Right atrium auricular region (tissue), 2 donors: ENCODE data around the gene SERPINB3. TPM values are rescaled to one million over a fixed set of nuclear protein-coding genes. Genes with fewer than 3 reads are reported as not detected.

Source experiments
- DNase-seq: peaks from one replicate; pipeline ENCODE4 v3.0.0-alpha.2; 2019; ENCODE audit warnings: low spot score
- H3K27ac ChIP-seq, 2 donors: fragments of 200-600 bp; sonication (generic); 1 replicate in 1 of 2; 2 replicates in 1 of 2; pipeline ENCODE4 v1.5.1; 2016 to 2019
- H3K27me3 ChIP-seq, 2 donors: fragments of 200-600 bp; sonication (generic); one replicate each; pipeline versions ENCODE4 v1.5.1 to v1.6.0; 2017 to 2019
- H3K36me3 ChIP-seq: fragments of 200-600 bp; sonication (generic); one replicate; pipeline ENCODE4 v1.5.1; 2016
- H3K4me1 ChIP-seq, 2 donors: fragments of 200-600 bp; sonication (generic); one replicate each; pipeline versions ENCODE4 v1.5.1 to v1.6.0; 2017 to 2019
- H3K4me3 ChIP-seq, 2 donors: fragments of 200-600 bp; sonication (generic); 1 replicate in 1 of 2; 2 replicates in 1 of 2; pipeline ENCODE4 v1.5.1; 2017 to 2019; ENCODE audit warnings: mild to moderate bottlenecking in 1 of 2, moderate library complexity in 1 of 2
- H3K9me3 ChIP-seq, 2 donors: fragments of 200-600 bp; sonication (generic); one replicate each; pipeline ENCODE4 v1.5.1; 2019
- total RNA-seq, 2 donors: library from RNA; depleted of rRNA; stranded (reverse); fragments of >200 nt; gene quantifications; one replicate each; pipeline ENCODE4 v1.1.0, GENCODE V29; 2016
- TF ChIP-seq, protein P1 (sequence below), 2 donors: fragments of 200-600 bp; sonication (generic); IDR thresholded peaks; one replicate each; pipeline ENCODE4 v1.5.1; 2019; ENCODE audit warnings: antibody characterized with exemption in 2 of 2

Gene SERPINB3
- total RNA-seq, 2 donors from 2014 or later, result not detected

DNA sequence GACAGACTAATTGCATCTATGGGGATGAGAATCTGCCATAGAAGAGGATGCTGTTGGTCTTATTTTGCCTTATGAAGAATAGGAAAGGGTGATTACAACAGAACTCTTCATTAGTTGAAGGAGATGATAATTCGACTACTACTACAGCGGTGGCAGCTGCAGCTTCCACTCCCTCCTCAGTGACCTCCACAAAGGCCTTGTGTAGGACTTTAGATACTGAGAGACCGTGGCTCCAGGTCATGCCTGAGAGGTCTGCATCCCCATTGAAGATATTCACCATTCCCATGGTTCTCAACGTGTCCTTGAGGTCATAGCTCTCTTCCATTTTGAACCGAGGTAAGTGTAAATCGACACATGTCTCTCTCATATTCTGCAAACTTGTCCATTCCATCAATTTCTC lies 24.0 kb downstream of the SERPINB3 start:
- no peaks in the 10 kb centered on the region for H3K36me3 ChIP-seq
- no peak overlapping the region for H3K4me3 ChIP-seq
- no peaks in the 10 kb centered on the region for H3K27me3 ChIP-seq
- TF ChIP-seq, protein P1, sequence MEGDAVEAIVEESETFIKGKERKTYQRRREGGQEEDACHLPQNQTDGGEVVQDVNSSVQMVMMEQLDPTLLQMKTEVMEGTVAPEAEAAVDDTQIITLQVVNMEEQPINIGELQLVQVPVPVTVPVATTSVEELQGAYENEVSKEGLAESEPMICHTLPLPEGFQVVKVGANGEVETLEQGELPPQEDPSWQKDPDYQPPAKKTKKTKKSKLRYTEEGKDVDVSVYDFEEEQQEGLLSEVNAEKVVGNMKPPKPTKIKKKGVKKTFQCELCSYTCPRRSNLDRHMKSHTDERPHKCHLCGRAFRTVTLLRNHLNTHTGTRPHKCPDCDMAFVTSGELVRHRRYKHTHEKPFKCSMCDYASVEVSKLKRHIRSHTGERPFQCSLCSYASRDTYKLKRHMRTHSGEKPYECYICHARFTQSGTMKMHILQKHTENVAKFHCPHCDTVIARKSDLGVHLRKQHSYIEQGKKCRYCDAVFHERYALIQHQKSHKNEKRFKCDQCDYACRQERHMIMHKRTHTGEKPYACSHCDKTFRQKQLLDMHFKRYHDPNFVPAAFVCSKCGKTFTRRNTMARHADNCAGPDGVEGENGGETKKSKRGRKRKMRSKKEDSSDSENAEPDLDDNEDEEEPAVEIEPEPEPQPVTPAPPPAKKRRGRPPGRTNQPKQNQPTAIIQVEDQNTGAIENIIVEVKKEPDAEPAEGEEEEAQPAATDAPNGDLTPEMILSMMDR (IDR thresholded peaks at IDR 0.05), result no peak
- no peaks in the 10 kb centered on the region for H3K4me1 ChIP-seq
- peaks cover 0 to 11% of the 10 kb centered on the region in 2 donors for H3K9me3 ChIP-seq
- H3K27ac ChIP-seq, result no peak overlapping the region
- DNase-seq, result no peak

DNA sequence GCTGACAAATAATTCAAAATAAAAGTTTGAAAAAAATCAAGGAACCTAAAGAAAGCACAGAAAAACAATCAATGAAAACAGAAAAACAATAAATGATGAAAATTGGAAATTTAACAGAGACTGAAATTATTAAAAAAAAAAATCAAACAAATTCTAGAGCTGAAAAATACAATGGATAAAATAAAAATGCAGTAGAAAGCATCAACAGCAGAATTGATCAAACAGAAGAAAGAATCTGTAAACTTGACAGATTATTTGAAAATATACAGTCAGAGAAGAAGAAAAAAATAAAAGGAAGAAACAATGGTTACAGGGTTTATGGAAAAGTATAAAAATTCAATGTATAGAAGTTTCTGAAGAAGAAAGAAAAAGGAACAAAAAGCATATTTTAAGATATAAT lies 33.9 kb downstream of the SERPINB3 start:
- DNase-seq, result no peak
- Histone ChIP-seq H3K27ac (no peak overlapping the region), H3K36me3 (no peaks in the 10 kb centered on the region), H3K4me3 (no peak overlapping the region), H3K9me3 (peaks cover 0 to 32% of the 10 kb centered on the region in 2 donors), H3K27me3 (no peaks in the 10 kb centered on the region), H3K4me1 (no peaks in the 10 kb centered on the region)
- TF ChIP-seq, protein P1 (IDR thresholded peaks at IDR 0.05), result no peak

DNA sequence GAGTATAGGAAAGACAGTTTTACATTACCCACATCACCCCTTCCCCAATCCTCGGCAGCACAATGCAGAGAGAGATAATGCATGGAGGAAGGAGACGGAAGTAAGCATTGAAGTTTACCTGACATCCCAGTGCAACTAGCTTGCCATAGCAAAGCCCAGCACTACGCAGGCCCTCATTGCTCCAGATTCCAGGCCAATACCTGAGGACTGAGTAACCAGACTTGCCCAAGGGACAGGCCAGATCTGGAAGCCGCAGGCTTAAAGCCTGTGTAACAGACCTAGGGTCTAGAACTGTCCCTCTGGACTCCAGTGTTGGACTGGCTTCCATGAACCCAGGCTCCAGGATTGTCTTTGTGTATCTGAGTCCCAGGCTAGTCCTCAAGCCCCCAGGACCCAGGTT lies 35.3 kb downstream of the SERPINB3 start:
- H3K9me3 ChIP-seq, result peaks cover 0 to 30% of the 10 kb centered on the region in 2 donors
- no peaks in the 10 kb centered on the region for H3K36me3 ChIP-seq
- H3K4me1 ChIP-seq, result no peaks in the 10 kb centered on the region
- no peak overlapping the region for H3K27ac ChIP-seq
- H3K27me3 ChIP-seq, result no peaks in the 10 kb centered on the region
- H3K4me3 ChIP-seq, result no peak overlapping the region
- no peak for DNase-seq
- TF ChIP-seq, protein P1 (IDR thresholded peaks at IDR 0.05), result no peak

DNA sequence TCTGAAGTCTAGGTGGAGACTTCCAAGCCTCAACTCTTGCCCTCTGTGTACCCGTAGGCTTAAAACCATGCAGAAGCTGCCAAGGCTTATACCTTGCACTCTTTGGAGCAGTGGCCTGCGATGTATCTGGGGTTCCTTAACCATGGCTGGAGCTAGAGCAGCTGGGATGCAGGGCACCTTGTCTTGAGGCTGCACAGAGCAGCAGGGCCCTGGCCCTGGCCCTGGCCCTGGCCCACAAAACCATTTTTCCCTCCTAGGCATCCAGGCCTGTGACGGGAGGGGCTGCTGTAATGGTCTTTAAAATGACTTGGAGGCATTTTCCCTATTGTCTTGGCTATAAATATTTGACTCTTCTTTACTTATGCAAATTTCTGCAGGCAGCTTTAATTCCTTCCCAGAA lies 36.8 kb downstream of the SERPINB3 start:
- H3K27ac ChIP-seq, result no peak overlapping the region
- no peak for DNase-seq

DNA sequence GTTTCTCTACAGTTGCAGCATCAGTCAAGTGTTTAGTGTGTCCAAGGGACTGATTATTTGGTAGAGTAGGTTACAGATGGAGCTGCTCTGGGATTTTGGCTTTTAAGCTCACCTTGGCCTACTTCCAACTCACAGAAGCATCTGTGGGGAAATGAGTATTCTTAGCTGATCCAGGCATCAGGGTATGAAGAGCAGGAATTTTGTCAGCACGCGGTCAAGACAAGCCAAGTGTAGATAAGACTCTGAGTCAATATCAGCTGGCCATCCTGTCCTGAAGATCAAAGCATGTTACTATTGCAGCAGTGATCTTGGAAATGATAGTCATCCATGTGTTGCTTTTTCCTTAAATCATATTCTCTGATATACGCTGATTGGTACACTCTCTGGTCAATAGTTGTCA lies 42.0 kb downstream of the SERPINB3 start:
- no peak overlapping the region for H3K27ac ChIP-seq
- H3K27me3 ChIP-seq, result no peaks in the 10 kb centered on the region
- peaks cover 0 to 15% of the 10 kb centered on the region in 2 donors for H3K9me3 ChIP-seq
- no peak for DNase-seq
- H3K36me3 ChIP-seq, result no peaks in the 10 kb centered on the region
- H3K4me3 ChIP-seq, result no peak overlapping the region
- H3K4me1 ChIP-seq, result no peaks in the 10 kb centered on the region
- TF ChIP-seq, protein P1 (IDR thresholded peaks at IDR 0.05), result no peak

More for the DNA sequence above, 36.8 kb downstream of the SERPINB3 start:
- Histone ChIP-seq H3K9me3 (peaks cover 0 to 34% of the 10 kb centered on the region in 2 donors), H3K4me1 (no peaks in the 10 kb centered on the region), H3K27me3 (no peaks in the 10 kb centered on the region), H3K36me3 (no peaks in the 10 kb centered on the region), H3K4me3 (no peak overlapping the region)
- TF ChIP-seq, protein P1 (IDR thresholded peaks at IDR 0.05), result no peak

DNA sequence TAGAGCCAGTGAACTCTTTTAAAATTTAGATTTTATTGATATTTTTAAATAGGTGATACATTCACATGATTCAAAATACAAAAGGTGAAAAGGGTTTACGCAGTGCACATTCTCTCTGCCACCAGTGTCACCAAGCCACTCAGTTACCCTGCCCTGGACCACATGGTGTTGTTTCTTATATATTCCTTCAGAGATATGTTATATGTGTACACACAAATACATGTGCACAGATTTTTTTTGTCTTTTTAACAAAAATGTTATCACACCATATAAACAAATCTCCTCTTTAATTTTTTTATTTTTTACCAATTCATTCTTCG lies 43.8 kb downstream of the SERPINB3 start:
- TF ChIP-seq, protein P1 (IDR thresholded peaks at IDR 0.05), result no peak

More for the DNA sequence above, 43.8 kb downstream of the SERPINB3 start:
- Histone ChIP-seq H3K9me3 (peaks cover 0 to 9% of the 10 kb centered on the region in 2 donors), H3K4me1 (no peaks in the 10 kb centered on the region), H3K27me3 (no peaks in the 10 kb centered on the region), H3K4me3 (no peak overlapping the region), H3K27ac (no peak overlapping the region), H3K36me3 (no peaks in the 10 kb centered on the region)
- DNase-seq, result no peak
